Stimulated activated naive CD8-positive, alpha-beta T cell treated with anti-CD3 and anti-CD28 coated beads, Interleukin-15, Interleukin-2, amounts not matched to agents 100 U/mL and 50 U/mL, for 24 hours (primary cell): ENCODE measurements around the gene PRMT5.

Source experiments
- ATAC-seq: fragments of 150-1000 bp; cut with Tn5 transposase; one replicate; pipeline ENCODE4 v1.10.0; 2021
- DNase-seq: peaks from one replicate; pipeline ENCODE4 v3.0.0; 2021

PRMT5 gene

DNA sequence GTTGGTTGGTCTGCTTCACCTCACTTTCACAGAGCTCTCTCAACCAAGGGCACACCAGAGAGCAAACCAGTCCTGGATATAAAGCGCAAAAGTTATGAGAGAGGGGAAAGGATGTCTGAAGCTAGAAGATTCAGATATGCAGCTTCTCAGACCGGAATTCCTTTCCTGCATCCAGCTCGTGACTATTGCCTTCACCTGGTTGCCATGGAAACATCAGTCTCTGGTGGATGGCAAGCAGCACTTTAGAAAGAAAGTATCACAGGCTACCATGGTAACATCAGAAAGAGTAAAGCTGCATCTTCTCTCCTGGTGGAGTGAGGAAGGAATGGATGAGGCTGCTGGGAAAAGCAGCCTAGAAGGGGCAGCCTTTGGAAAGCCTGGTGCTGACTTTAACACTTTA, 32.4 kb downstream of the PRMT5 start:
- ATAC-seq (no peak), DNase-seq (no peak)

DNA sequence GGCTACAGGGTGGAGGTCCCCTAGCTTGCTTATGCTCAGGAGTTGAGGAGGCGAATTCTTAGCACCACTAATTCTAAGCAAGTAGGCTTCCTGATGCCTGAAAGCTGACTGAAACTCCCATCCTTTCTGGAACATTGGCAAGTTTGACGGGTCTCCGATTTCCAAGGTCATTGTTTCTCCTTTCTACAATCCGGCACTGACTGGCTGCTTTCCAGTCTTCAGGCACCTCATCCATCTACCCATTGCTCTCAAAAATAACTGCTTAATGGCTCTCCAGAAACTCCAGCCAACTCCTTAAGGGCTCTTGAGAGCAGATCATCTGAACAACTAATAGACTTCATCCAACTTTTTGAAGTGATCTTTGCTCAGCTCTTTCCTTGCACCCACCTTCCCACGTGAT, 32.8 kb downstream of the PRMT5 start:
- ATAC-seq = no peak
- DNase-seq = no peak

DNA sequence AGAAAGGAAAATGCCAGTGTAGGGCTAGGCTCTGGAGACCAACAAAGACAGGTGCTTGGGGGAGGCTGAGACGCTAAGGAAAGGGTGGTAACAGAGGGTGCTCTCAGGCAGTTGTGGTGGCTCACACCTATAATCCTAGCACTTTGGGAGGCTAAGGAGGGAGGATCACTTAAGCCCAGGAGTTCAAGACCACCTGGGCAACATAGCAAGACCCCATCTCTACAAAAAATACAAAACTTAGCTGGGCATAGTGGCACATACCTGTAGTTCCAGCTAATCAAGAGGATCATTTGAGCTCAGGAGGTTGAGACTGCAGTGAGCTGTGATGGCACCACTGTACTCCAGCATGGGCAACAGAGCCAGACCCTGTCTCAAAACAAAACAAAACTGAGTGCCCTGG, 33.8 kb downstream of the PRMT5 start:
- ATAC-seq (no peak), DNase-seq (no peak)

DNA sequence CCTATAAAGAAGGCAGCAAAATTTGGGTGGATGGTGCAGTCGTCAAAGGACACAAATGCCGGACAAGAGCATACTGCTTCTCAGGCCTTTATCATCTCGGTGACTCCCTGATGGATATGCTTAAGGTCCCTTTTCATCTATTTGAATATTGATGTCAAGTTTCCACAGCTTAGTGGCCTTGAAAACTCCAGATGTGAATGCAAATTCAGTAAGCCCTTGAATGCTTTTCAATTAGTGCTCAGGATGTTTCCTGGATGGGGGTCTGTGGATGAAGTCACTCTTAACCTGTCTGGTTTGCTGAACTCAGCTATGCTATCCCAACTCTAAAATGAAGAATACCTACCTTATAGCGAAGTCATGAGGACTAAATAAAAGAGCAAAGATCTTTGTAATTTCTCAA, 35.5 kb downstream of the PRMT5 start:
- ATAC-seq (no peak), DNase-seq (no peak)

DNA sequence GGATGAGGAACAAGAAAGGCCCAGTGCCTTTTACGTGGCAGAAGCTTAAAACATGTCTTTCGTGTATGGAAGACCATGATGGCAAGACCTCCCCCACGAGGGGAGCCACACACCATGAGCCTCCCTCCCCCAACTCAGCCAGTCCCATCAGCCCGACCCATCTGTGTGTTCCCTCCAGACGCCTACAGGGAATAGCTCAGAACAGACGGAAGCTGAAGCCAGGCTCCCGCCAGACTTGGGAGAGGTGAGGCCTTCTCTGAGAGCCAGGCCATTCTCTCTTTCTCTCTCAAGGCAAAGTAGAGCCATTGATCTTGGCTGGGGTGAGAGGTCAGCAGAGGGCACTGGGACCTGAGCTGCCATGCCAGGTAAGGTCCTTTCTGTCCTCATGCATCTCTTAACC, 36.7 kb downstream of the PRMT5 start:
- ATAC-seq = no peak
- no peak for DNase-seq

DNA sequence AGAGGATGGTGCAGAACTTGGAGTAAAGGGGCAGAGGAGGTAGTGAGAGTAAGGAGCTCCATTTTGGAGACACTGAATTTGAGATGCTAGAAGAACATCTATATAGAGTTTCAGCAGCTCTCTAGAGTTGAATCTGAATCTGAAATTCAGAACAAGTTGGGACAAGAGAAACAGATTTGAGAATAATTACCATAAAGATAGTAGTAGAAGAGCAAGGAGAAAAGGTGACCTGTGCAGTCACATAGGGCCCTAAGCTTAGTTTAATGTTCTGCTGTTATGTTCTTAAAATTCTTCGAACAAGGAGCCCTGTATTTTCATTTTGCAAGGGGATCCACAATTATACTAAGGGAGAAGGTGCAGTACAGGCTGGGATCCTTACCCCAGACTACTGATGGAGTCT, 38.8 kb downstream of the PRMT5 start:
- DNase-seq = no peak
- ATAC-seq = no peak

DNA sequence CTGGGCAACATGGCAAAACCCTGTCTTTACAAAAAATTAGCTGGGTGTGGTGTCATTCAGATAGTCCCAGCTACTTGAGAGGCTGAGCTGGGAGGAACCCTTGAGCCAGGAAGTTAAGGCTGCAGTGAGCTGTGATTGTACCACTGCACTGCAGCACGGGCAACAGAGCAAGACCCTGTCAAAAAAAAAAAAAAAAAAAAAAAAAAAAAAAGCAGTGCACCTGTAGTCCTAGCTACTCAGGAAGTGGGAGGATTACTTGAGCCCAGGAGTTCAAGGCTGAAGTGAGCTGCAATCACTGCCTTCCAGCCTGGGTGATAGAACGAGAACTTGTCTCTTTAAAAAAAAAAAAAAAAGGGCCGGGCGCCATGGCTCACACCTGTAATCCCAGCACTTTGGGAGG, 40.5 kb downstream of the PRMT5 start:
- DNase-seq = no peak
- no peak for ATAC-seq

DNA sequence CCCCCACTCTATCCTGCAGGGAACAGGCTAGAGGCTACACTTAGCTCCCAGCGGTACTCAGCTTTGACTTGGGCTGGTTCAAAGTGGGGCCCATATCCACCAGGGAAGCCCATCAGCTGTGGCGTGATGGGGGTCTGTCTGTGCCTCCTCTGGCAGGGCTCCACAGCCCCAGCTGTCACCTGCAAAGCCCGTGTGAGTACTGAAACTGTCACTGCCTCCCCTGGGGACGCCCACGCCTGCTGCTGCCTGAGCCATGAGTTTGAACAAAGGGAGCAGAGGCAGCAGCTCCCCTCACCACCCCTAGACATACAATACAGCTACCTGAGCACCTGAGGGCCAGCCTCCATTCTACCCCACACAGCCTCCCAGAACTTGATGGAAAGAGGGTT, 41.2 kb downstream of the PRMT5 start:
- DNase-seq = peak; percentile 62

DNA sequence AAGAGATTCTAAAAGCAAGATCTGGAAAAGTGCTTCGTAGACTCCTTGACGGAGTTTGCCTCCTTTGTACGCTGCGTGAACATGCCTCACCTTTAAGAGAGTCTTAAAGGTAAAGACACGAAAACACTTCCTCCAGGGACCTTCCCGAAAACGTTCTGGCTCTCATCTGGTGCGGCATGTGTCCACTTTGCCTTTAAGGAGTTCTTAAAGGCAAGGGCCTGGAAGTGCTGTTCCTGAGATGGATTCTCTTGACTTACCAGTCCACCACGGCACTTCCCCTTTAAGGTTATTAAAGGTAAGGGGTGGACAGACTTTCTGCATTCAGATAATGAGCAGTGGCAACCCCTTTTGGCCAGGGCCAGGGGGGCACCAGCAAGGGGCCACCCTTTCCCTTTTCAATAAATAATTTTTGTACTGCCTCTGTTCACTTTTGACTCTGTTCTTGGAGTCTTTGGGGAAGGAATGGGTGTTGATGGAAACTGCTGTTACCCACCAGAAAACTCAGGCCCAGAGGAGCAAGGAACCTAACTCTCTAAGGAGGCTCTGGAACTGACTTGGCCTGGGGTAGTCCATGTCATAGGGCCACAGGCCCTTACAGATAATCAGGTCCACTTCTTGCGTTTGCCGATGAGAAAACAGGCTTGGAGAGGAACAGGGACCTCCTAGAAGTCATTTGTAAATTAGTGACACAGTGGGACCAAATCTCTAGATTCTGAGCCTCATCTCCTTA, 41.8 kb downstream of the PRMT5 start:
- peak; percentile 32 for ATAC-seq
- peak; percentile 27 for DNase-seq

More for the DNA sequence above, 41.2 kb downstream of the PRMT5 start:
- ATAC-seq = peak; percentile 30

DNA sequence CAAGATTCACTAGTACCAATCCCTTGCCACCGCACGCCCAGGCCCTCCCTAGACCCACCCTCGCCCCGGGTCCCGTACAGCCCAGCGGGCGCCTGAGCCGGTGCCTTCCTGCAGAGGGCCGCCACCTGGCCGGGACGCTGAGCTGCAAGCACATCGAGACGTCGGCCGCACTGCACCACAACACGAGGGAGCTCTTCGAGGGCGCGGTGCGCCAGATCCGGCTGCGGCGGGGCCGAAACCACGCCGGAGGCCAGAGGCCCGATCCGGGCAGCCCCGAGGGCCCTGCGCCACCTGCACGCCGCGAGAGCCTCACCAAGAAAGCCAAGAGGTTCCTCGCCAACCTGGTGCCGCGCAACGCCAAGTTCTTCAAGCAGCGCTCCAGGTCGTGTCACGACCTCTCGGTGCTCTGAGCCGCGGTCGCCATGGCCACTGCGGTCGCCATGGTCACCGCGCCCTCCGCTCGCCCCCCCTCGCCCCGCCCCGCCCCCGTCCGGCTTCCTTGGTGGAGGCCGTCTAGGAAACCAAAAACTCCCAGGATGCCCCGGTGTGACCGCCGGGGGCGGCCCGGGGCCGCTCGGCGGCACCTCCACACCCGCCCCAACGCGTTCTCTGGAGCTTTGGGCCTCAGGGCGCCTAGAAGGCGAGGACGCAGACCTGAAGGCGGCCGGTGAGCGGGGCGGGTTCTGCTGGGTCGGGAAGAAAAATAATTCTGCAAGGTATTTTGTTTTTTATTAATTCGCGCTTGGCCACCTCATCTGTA, 42.5 kb downstream of the PRMT5 start:
- peak; percentile 67 for ATAC-seq
- peak; percentile 77 for DNase-seq

DNA sequence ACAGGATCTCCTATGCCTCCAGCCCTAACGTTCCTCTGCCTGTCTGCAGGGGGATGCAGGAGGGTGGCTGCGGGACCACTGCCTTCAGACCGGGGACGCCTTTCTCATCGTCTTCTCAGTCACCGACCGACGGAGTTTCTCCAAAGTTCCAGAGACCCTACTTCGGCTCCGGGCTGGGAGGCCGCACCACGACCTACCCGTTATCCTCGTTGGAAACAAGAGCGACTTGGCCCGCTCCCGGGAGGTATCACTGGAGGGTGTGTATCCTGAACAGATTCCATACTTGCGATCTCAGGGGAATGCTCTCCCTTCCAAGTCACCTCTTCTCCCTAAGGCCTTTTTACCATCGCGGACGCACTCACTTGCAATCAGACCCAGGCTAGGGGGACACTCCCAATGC, 43.2 kb downstream of the PRMT5 start:
- DNase-seq (no peak), ATAC-seq (no peak)

DNA sequence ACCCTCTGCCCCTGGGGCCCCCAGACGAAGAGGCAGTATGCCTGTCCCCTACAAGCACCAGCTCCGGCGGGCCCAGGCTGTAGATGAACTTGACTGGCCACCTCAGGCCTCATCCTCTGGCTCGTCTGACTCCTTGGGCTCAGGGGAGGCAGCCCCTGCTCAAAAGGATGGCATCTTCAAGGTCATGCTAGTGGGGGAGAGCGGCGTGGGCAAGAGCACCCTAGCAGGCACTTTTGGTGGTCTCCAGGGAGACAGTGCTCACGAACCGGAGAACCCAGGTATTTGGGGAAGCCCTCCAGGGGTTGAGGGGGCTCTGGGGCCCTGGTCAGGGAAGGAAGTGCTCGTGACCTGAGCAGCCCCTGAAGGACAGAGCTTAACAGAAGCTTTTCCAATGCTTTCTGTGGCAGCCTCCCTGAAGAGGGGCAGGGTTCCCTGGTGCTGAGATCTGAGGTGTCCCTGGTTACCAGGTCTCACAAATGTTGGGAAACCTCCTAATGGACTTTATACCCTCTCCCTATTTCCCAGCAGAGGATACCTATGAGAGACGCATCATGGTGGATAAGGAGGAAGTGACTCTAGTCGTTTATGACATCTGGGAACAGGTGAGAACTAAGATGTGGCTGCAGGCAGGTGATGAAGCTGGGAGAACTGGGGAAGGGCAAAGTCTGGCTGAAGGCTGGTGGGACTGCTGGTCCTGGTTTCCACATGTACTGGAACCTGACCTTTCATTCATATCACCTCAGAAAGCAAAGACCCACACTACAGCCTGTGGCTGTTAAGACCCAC, 44.2 kb downstream of the PRMT5 start:
- DNase-seq (no peak), ATAC-seq (no peak)

DNA sequence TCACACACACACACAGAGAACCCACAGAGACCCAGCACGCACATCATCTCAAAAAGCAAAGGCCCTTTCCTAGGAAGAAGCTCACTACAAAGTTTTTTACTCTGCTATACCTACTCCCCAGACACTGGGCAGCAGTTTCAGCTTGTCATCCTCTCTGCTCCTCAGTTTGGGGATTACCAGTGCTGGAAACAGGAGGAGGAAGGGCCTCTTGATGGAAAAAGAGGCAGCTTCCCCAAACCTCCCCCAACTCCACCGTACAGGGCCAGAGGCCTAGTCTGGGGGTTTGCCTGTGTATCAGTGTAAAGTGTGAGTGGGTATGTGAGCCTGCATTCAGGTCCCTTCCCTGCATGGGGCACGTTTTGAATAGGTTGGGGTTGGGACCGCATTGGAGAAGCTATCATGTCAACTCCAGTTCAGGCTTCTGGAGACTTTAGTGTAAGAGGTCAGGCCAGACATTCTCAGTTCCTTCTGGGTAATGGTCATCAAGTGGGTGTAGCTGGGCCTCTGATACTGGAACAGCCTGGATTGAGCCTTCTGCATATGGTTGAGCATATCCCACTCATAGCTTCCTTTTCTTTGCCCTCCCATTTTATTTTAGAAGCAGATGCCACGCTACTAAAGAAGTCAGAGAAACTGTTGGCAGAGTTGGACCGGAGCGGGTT, 45.0 kb downstream of the PRMT5 start:
- ATAC-seq = no peak

DNA sequence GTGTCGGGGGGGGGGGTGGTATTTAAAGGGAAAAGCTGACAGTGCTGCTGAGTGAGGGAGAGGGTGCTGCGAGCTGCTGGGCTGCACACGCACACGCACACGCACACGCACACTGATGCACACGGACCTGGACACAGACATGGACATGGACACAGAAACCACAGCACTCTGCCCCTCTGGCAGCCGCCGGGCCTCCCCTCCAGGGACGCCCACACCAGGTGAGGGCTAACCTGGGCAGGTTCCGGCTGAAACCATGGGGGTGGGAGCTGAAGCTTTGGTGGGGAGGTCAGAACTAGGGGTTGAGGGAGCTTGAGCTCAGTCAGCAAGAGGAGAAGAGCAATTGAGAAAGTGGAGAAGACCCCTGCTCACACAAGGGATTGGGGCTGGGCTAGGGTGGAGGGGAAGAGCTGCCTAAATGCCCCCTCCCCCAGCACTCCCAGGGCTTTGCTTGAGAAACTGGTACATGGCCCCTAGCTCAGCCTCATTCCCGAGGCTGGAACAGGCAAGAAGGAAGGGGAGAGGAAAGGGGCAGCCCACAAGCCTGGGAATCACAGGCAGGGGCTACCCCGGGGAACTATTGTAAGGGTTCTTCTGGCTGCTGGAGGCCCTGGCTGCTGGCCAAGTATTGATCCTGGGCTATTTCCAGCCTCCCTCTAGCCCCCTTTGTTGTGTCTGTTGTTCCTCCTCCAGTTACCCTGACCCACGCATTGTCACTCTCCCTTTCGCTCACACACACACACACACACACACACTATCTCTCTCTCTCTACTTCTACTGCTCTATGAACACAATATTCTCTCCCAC, 45.8 kb downstream of the PRMT5 start, which contains the start of gene REM2:
TSS of gene REM2 (plus strand) at position 50 of the 804 bp plus-strand sequence. CDS start at position 116, 66 bp downstream.
- no peak for DNase-seq
- no peak for ATAC-seq

More for the DNA sequence above, 45.0 kb downstream of the PRMT5 start:
- DNase-seq = no peak

DNA sequence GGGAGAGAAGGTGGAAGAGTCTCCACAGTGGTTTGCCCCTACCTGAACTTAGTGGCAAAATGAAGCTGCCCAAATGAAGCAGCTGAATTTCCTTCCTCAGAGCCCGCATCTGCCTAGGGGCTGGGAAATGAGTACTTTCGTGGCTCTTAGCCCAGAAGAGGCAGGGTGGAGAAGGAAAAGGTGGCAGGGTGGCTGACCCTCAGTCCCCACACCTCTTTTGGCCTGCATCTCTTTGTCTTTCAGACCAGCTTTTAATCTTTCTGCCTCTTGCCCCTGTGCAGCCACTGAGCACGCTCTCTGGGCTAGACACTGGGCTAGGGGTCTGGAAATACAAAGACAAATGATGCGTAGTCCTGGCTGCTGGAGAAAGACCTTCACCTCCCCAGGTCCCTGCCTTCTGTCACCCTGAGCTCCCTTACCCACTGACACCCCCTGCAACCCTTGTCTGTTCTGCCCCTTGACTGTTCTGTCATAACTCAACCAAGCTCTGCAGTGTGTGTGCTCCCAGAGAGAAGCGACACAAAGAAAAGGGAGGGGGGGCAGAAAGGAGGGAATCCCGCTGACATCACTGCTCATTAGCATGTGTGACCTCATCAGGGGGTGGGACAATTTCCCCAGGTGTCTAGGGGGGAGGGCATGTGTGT, 46.5 kb downstream of the PRMT5 start:
- DNase-seq (no peak), ATAC-seq (no peak)

DNA sequence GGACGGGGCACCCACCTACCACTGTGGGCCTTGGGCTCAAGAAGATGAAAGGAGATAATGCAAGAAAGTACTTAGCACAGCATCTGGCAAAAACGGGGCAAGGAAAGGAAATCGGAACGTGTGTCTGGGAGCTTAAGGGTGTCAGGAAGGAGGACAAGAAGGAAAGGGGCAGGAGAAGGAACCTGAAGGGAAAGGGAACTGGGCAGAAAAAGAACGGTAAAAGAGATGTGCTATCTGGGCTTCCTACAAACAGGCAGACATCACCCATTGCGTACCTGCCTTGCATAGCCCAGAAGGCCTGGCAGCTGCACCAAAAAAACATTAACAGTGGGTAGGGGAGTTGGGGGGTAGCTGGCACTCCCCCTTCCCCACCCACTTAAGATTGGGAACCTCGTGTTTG, 47.1 kb downstream of the PRMT5 start:
- no peak for ATAC-seq
- no peak for DNase-seq

DNA sequence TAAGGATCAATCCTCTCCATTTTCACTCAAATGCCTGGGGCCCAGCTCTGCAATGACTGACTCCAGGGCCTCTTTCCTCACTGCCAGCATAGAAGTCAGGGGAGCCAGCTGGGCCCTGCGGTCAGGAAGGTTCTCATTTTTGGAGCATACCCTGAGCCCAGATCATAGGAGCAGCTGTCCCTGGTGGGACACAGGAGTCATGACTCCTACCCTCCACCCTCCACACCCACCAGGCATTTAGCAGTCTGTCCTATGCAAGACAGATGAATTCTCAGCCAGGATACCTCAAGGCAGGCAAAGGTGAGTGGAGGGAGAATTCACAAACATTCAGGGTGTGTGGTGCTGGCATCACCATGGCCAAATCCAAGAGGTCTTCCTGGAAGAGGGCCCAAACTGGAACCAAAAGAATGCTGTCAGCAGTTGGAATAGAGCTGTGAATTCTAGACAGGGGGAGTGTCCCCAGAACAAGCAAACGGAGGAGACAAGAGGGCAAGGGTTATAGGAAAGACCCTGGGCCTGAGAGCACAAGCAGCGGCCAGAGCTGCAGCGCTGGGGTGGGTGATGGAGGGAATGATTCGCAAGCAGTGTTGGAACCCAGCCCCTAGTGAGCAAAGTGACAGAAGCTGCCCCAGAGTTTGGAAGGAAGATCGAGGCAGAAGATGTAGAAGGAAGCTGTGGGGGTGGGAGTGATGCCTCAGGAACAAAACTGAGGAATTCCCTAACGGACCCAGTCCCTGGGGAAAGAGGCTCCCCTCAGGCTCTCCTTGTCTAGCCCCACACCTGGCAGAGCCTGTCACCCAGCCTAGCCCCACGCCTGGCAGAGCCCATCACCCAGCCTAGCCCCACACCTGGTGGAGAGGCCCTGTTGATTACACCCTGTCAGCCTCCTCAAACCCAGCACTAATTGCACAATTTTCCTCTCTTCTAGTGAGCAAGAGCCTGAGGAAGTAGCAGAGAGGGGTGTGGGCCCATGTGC, 50.6 kb downstream of the PRMT5 start:
- no peak for DNase-seq
- no peak for ATAC-seq

DNA sequence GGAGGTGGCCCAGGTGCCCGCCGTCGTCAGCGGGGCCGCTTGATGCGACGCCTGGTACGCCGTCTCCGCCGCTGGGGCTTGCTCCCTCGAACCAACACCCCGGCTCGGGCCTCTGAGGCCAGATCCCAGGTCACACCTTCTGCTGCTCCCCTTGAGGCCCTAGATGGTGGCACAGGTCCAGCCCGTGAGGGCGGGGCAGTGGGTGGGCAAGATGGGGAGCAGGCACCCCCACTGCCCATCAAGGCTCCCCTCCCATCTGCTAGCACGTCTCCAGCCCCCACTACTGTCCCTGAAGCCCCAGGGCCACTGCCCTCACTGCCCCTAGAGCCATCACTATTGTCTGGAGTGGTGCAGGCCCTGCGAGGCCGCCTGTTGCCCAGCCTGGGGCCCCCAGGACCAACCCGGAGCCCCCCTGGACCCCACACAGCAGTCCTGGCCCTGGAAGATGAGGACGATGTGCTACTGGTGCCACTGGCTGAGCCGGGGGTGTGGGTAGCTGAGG, 52.1 kb downstream of the PRMT5 start:
- DNase-seq (no peak), ATAC-seq (no peak)

DNA sequence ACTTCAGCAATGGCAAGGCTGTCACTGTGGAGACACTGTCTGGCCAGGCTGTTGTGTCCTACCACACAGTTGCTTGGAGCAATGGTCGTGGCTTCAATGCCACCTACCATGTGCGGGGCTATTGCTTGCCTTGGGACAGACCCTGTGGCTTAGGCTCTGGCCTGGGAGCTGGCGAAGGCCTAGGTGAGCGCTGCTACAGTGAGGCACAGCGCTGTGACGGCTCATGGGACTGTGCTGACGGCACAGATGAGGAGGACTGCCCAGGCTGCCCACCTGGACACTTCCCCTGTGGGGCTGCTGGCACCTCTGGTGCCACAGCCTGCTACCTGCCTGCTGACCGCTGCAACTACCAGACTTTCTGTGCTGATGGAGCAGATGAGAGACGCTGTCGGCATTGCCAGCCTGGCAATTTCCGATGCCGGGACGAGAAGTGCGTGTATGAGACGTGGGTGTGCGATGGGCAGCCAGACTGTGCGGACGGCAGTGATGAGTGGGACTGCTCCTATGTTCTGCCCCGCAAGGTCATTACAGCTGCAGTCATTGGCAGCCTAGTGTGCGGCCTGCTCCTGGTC, 53.3 kb downstream of the PRMT5 start:
- ATAC-seq = no peak
- DNase-seq = no peak
